ENCODE results near the gene TPSD1.

GRCh38 chr16:1223355-1224214 lies 32.3 kb upstream of the TPSD1 start:
- TF ChIP-seq CTCF (IDR thresholded peaks at IDR 0.05) (no peak), POLR2A (IDR thresholded peaks at IDR 0.05) (no peak)
